Stimulated activated CD4-positive, alpha-beta T cell treated with anti-CD3 and anti-CD28 coated beads, TNF-alpha, amount 100 ng/mL, for 24 hours (primary cell): Measurements from ENCODE around the gene RALBP1.
A peak's percentile ranks its signal among the peaks of the same experiment; 100 is the strongest.
"Not testable (repeated sequence)": the region's sequence is repeated elsewhere in the genome, so short reads cannot be mapped to it uniquely, and the experiment has no call there.

Source experiments
- DNase-seq, 3 experiments: peaks; one replicate each; pipeline ENCODE4 v3.0.0-alpha.2; 2020; ENCODE audit warnings: low read depth in 3 of 3

Gene RALBP1

DNA sequence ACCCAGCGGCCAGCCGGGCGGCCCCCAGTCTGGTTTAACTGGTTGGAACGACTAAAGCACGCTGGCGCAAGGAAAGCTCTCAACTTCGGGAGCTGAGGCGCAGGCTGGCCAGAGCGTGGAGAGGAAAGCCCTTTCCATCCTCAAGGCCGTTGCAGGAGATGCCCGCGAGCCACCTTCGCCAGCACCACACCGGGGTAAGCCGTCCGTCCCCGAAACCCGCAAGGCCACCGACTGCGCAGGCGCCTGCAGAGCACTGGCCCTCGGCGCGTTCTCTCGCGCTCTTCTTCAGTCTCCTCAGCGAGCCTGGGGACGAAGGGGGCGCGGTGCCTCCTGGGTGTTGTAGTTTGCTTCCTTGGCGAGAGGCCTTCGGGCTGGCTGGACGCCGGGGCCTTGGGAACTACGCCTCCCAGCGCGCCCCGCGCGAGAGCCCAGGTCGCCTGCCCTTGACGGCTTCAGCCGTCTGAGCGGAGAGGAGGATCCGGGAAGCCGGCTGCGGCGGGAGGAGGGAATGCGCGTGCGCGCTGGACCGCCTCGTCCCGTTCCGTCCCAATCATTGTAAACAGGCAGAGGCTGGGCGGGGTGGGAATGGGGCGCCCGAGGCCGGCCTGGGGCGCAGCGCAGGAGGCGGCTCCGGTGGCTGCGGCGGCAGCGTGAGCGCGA lies at the start of gene RALBP1:
Gene RALBP1, plus strand, starts transcription at position 531 of the 660 bp plus-strand sequence. CDS start 37,533 bp downstream, outside the sequence.
- peak; percentile 98 for DNase-seq

- no peak for DNase-seq
Measured at GRCh38 chr18:9426753-9427152, 48.6 kb upstream of the RALBP1 start.

DNA sequence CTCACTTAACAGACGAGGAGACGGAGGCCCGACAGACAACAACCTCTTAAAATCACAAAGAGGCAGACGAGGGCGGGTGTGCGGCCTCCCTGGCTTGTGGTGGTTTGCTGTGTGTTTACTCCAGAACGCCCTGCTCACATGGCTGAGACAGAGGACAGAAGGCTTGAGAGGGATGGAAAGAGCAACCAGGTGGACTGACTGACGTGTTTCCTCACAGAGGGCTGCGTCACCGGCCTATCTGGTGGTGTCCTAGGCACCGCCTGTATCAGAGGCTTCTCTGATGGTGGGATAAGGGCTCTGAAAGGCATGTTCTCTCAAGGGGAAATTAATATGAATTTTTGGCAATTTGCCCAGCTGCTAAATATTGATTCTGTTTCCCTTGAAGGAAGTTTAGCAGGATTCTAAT lies 47.0 kb upstream of the RALBP1 start:
- DNase-seq = no peak

DNA sequence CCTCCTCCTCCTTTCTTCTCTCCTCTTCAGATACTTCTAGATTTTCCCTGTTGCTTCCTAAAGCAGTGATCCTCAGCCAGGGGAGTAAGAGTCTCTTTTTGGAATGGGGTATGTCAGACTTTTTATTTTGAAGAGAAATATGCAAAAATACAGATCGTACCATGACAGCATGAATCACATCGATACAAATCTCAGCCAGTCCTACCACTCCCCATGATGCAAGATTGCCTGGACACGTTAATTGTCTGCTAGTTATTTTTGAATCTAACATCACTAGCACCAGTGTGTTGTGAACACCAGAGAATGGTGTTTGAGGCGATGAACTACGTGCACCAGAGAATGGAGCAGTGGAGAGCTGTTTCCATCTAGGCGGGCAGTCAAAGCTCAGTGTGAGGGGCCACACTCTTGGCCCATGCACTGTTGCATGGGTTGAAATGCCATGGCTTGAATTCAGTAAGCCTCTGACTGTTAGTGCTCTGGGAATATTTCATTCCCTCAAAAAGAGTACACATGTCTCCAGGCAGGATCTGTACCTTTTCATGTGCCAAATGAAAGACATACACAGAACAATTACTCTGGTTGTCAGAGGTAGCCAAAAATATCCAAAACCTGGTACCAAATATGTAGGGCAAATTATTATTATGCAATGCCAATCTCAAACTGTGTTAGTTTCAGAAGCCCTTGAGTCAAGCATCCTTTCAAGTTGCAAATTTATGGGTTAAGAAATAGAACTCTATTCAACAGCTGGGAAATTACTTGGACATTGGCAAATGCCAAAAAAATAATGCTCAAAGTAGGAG lies 46.3 kb upstream of the RALBP1 start:
- DNase-seq = no peak

- DNase-seq = no peak
Measured at GRCh38 chr18:9429662-9429993, 45.7 kb upstream of the RALBP1 start.

GRCh38 chr18:9430315-9430714 lies 45.0 kb upstream of the RALBP1 start:
- not testable (repeated sequence) for DNase-seq

DNA sequence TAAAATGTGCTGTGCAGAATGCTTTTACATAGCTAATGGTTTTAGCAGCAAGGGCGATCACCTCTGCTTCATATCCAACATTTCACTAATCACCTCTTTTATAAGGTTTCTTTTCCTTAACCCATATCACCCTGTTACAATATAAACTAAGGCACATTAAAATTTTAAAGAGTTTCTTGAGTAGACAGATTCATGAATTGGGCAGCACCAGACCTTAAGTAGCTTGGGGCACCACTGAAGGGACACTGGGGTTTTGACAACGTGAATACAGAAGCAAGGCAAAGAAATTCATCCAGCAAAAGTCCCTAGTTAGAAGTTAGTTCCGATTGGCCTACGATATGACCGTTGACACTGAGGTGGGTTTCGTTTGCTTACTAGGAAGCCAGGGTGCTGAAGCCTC lies 44.0 kb upstream of the RALBP1 start:
- no peak for DNase-seq

GRCh38 chr18:9433122-9433521 lies 42.2 kb upstream of the RALBP1 start:
- not testable (repeated sequence) for DNase-seq

DNA sequence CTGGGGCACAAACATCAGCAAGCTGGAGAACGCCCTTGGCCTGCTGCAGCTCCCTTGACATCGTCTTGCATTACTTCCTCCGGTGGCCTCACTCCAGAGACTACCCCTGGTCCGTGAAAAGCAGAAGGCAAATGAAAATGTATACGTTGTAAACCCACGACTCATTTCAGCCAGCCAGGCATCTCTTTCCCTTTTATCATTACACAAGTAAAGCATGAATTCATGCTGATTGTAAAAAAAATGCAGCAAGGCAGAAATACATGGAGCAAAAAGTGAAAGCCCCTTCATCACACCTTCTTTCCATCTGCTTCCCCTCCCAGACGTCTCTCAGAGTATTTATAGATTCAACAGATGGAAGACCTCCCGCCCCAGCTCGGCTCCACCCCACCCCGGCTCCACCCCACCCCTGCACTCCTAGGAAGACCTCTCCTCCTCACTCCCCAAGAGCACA lies 41.6 kb upstream of the RALBP1 start:
- DNase-seq = no peak

DNA sequence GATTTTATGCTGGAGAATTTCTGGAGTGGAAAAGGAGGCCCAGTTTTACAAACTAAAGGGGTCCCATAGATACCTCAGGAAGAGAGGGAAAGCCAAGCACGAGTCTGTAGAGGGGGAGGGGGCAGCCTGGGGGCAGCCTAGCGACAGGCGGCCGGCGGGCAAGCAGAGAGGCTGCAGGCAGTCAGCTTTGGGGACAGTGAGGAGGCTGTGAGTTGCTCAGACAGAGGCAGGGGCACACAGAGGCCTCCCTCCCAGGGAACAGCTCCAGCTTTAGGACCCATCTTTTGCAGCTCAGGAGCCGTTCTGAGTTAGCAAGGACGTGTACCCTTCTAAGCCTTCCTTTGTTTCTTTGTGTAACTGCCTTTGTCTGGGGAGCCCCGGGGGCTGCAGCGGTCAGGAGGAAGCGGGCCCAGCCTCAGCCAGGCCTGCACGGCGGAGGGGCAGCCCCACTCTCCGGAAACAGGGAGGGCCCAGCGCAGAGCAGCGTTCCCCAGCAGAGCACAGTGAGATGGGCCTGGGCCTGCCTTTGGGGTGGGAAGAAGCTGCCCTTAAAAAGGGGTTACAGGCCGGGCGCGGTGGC lies 41.1 kb upstream of the RALBP1 start:
- DNase-seq = no peak

DNA sequence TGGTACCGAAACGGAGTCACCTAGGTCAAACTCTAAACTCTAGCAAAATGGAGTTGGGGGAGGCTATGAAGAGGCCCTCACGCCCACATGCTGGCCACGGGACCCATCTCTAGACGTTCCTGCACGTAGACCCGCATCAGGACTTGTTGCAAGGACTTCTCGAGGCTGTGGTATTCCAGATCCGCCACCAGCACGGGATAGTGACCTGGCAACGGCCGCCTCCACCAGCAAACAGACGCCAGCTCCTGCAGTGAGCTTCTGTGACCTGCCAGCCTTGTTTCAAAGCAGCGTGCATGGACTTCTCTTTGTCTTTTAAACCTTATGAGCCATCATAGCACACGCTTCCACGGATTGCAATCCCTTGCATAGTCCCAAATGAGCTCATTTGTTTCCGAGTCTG lies 40.3 kb upstream of the RALBP1 start:
- DNase-seq = no peak

- no peak for DNase-seq
Measured at GRCh38 chr18:9436206-9436929, 38.9 kb upstream of the RALBP1 start.

DNA sequence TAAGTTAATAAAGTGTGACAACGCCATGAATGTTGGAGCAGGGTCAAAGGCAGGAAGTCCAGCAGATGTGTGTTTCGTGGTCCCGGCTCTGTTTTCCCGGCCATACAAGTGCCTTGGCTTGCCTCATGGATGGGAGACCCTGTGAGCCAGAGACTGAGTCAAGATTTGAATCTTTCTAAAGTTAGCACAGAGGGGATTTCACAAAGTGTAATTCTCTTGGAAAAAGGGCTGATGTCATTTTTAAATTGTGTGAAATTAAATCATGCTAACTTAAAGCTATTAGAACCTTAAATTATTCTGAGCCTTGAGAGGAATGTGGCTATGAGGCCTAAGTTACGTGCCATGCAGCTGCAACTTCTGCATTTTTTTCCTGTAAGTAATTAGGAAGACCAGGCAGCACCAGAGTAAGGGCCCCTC lies 38.3 kb upstream of the RALBP1 start:
- no peak for DNase-seq

DNA sequence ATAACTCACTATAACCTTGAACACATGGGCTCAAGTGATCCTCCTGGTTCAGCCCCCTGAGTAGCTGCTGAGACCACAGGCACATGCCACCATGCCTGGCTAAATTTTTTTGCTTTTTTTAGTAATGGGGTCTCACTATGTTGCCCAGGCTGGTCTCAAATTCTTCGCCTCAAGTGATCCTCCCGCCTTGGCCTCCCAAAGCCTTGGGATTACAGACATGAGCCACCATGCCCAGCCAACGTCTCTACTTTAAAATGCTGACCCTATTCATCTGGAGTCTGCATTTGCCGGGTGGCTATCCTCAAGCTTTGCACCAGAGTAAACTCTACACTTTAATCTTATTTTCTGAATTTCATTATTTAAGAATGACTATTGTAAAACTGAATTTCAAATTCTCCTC lies 37.6 kb upstream of the RALBP1 start:
- no peak for DNase-seq

GRCh38 chr18:9441061-9441460 lies 34.3 kb upstream of the RALBP1 start:
- no peak for DNase-seq

DNA sequence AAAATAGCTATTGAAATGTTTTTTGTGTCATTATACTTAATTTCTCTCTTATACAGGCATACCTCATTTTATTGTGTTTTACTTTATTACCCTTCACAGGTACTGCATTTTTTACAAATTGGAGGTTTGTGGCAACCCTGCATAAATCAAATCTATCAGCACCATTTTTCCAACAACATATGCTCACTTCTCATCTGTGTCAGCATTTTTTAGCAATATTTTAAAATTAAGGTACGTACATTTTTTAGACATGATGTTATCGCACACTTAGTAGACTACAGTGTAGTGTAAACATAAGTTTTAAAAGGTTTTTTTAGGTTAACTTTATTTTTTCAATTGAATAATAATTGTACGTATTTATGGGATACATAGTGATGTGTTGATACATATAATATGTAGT lies 30.8 kb upstream of the RALBP1 start:
- DNase-seq = no peak

DNA sequence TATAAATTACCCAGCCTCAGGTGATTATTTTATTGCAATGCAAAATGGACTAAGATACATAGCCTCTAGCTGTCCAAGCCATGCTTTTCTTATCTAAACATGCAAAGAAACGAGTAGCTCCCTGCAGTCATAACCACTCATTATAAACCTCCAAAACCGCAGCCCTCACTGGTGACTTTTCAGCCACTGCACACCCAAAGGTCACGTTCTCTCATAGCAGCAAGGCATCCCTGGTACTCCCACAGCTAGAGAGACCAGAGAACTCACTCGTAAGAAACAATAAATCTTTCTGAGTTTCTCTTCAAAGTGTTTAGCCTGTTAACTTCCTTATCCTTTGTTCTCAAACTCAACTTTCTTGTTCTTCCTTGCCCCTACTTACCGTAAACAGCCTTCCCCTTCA lies 28.5 kb upstream of the RALBP1 start:
- no peak for DNase-seq

- no peak for DNase-seq
Measured at GRCh38 chr18:9447334-9447733, 28.0 kb upstream of the RALBP1 start.

DNA sequence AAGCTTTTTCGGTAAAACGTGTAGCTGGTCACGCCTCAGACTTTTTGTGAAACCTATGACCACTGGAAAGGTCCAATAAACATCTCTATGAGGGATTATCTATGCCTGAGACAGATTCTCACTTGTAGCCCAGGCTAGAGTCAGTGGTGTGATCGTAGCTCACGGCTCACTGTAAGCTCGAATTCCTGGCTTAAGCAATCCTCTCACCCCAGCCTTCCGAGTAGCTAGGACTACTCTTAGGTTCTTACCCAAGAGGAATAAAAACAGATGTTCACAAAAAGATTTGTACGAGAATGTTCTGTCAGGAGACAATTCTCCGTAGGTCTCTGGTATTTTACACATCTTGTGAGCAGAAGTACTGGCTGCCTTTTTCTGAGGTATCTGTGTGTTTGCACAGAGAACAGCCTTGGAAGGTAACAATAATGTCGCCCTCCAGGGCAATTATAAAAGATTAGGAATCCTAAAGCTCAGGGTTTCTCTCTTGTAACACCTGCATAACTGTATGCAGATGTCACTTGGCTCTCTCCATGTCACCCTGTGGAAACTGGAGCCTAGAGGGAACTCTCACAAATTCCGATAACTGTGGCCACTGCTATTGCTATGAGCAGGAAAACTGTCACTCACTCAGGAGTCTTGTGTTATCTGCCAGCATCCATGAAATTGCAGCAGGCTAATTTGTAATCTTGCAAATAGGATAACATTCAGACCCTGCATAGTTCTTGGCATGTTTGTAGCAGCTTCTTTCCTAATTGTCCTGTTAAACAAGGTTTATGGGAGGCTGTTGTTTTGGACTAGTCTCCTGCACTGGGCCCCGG lies 25.5 kb upstream of the RALBP1 start:
- no peak for DNase-seq

GRCh38 chr18:9450920-9451319 lies 24.4 kb upstream of the RALBP1 start:
- DNase-seq = not testable (repeated sequence)

DNA sequence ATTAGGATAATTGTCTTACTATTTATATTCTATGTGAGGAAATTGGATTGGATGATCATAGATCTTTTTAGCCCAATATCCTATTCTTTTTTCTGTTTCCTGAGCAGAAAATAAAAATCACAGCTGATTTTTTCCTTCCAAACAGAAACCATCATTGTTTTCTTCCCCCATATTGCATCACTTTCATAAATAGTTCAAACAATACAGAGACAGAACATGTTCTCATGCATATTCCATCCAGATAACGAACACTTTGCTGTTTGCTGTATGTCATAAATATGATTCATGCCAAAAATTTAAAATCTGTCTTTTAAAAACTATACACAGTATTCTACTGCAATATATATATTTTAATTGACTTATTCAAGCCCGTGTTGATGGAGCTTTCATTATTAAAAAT lies 22.0 kb upstream of the RALBP1 start:
- no peak for DNase-seq
